Measurements from ENCODE around the gene MMS19. TPM values are rescaled to one million over a fixed set of nuclear protein-coding genes. Genes with fewer than 3 reads are reported as not detected.
A peak's percentile ranks its signal among the peaks of the same experiment; 100 is the strongest.

The MMS19 gene
- total and polyA plus RNA-seq, 10 donors, result 53.5 to 101 (median 60.6) TPM

DNA sequence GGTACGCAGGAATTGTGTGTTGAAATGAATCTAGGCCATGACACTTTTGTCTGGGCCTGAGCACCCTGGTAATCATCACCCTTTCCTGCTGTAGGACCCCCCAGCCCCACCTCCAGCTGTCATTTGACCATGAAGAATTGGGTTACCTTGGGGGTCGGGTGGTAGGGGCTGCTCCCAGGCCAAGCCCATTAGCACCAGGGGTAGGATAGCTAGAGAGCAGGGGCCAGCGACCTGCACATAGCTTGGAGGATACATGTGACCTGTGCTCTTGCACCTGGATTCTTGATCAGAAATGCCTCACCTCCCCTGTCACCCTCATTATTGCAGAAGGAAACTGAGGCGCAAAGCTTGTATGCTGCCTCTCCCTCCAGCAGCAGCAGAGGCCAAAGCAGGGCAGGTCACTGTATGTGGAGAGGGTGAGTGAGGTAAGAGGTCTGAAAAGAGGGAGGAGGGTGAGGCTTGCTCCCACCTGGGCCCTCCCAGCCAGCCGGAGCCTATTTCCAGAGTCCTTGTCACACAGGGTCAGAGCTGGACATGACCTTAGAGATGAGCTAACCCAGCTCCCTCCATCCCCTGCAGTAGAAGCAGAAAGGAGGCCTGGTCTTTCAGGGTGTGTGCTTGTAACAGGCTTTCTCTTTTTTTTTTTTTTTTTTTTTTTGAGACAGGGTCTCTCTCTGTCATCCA, 39.1 kb upstream of the MMS19 start:
- no peak overlapping the region for H3K4me3 ChIP-seq
- TF ChIP-seq, protein P1, sequence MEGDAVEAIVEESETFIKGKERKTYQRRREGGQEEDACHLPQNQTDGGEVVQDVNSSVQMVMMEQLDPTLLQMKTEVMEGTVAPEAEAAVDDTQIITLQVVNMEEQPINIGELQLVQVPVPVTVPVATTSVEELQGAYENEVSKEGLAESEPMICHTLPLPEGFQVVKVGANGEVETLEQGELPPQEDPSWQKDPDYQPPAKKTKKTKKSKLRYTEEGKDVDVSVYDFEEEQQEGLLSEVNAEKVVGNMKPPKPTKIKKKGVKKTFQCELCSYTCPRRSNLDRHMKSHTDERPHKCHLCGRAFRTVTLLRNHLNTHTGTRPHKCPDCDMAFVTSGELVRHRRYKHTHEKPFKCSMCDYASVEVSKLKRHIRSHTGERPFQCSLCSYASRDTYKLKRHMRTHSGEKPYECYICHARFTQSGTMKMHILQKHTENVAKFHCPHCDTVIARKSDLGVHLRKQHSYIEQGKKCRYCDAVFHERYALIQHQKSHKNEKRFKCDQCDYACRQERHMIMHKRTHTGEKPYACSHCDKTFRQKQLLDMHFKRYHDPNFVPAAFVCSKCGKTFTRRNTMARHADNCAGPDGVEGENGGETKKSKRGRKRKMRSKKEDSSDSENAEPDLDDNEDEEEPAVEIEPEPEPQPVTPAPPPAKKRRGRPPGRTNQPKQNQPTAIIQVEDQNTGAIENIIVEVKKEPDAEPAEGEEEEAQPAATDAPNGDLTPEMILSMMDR (IDR thresholded peaks at IDR 0.05 in 8 of 11, conservative IDR thresholded peaks at IDR 0.05 in 3 of 11), result no peak
- TF ChIP-seq POLR2A (IDR thresholded peaks at IDR 0.05) (no peak), POLR2AphosphoS5 (IDR thresholded peaks at IDR 0.05) (no peak)
- H3K27ac ChIP-seq, result no peak overlapping the region
- 86 to 98% (median 95%) methylated on average over 5 of the region's 5 CpGs for WGBS, 5 donors
- intact Hi-C loops (cut with DNase I; ENCODE audit: low total_unique reads), result no loop called here
- no peaks in the 10 kb centered on the region for H3K27me3 ChIP-seq (replicated peaks in 1 of 7)
- DNase-seq, result peak; percentile 42
- H3K4me1 ChIP-seq, result peaks cover 0 to 15% (median 5%) of the 10 kb centered on the region in 6 donors
- no peaks in the 10 kb centered on the region for H3K36me3 ChIP-seq
- no peaks in the 10 kb centered on the region for H3K9me3 ChIP-seq

DNA sequence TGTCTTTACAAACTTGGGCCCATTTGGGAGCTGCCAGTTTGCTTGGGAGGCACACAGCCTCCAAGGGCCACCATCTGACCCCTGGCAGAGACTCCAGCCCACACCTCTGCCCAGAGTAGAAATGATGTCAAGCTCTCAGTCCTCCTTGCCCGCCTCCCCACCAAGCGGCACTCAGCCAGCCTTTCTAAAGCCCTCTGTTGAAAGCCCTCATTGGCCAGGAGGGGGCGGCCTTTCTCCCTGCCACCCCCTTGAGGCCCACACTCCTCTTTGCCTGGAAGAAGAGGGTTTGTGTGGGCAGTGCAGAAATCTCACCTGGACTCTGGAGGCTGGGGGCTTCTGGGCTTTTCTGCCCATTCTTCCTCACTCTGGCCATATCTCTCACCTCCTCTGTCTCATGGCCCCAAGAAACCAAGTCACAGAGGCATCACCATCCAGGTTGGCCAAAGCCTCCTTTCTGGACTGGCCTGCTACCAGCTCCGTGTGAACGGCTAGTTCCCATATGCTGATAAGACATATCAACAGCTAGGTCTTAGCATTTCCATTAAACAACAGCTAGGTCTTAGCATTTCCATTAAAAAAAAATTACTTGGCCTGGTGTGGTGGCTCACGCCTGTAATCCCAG, 36.6 kb upstream of the MMS19 start:
- DNase-seq, result peak; percentile 66
- Histone ChIP-seq H3K36me3 (no peaks in the 10 kb centered on the region), H3K4me3 (no peak overlapping the region), H3K9me3 (no peaks in the 10 kb centered on the region), H3K4me1 (peaks cover 0 to 2% (median 0%) of the 10 kb centered on the region in 6 donors), H3K27me3 (replicated peaks in 1 of 7) (no peaks in the 10 kb centered on the region), H3K27ac (no peak overlapping the region)
- no peak for TF ChIP-seq POLR2A (IDR thresholded peaks at IDR 0.05)
- TF ChIP-seq, protein P1 (IDR thresholded peaks at IDR 0.05 in 8 of 11, conservative IDR thresholded peaks at IDR 0.05 in 3 of 11), result peak in 6 of 11 experiments; percentile 20 to 65 (median 50)
- 79 to 90% (median 85%) methylated on average over 6 of the region's 6 CpGs for WGBS, 5 donors
- intact Hi-C loops (cut with DNase I; ENCODE audit: low total_unique reads), result no loop called here

DNA sequence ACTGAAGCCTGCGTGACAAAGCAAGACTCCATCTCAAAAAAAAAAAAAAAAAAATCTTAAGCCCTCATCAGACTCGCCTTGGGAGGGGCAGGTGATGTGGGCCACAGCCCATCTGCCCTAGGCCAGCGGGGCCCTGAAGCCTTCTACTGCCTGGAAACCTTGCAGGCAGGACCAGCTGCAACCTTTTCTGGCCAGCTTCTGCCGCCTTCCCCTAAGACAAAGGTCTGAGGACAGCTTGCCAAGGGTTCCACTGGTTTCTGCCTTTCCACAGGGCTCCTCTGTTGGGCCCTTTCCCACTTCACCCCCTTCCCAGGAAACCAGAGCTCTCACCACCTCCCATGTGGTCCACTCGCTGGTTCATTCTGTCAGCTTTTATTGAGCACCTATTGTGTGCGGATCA, 35.7 kb upstream of the MMS19 start:
- TF ChIP-seq, protein P1 (IDR thresholded peaks at IDR 0.05 in 8 of 11, conservative IDR thresholded peaks at IDR 0.05 in 3 of 11), result no peak
- TF ChIP-seq POLR2AphosphoS5 (IDR thresholded peaks at IDR 0.05) (no peak), POLR2A (IDR thresholded peaks at IDR 0.05) (no peak)
- Histone ChIP-seq H3K36me3 (no peaks in the 10 kb centered on the region), H3K9me3 (no peaks in the 10 kb centered on the region), H3K27ac (no peak overlapping the region), H3K4me3 (no peak overlapping the region), H3K4me1 (no peaks in the 10 kb centered on the region), H3K27me3 (replicated peaks in 1 of 7) (no peaks in the 10 kb centered on the region)
- 79 to 91% (median 84%) methylated on average over 6 of the region's 6 CpGs for WGBS, 5 donors
- no peak for DNase-seq
- intact Hi-C loops (cut with DNase I; ENCODE audit: low total_unique reads), result no loop called here

DNA sequence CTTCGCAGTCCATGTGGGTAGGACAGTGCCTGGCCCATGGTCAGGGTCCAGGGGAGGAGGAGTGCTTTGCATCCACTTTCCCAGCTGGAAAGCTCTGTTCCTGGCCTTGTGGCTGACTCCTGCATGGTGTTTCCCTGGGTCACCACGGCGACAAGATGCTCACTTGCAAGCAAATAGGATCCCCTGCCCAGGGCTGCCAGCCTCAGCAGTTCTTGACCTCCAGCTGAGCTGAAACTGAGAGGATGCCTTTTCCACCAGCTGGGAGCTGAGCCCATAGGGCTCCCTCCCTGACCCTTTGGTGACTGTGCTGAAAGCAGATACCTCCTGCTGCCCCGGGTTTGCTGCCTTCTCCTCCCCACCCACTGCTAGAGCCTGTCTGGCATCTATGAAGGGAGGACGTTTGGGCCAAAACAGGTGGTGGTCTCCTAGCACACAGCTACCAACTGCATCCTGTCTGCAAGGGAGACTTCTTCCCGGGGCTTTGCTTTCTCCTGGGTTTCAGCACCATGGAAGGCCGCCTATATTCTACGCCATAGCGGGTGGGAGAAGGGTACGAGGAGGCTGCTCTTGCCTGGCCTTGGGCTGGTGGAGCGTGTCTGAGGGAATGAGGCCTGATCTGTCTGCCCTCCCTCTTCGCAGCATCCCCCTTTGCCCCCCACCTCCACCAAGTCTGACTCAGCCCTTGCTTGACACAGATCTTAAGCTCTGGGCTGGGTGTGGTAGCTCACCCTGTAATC, 34.9 kb upstream of the MMS19 start:
- no peak overlapping the region for H3K27ac ChIP-seq
- no peak for DNase-seq
- no peaks in the 10 kb centered on the region for H3K4me1 ChIP-seq
- no peak overlapping the region for H3K4me3 ChIP-seq
- H3K36me3 ChIP-seq, result no peaks in the 10 kb centered on the region
- TF ChIP-seq, protein P1 (IDR thresholded peaks at IDR 0.05 in 8 of 11, conservative IDR thresholded peaks at IDR 0.05 in 3 of 11), result no peak
- TF ChIP-seq POLR2A (IDR thresholded peaks at IDR 0.05), result no peak
- no peak for TF ChIP-seq POLR2AphosphoS5 (IDR thresholded peaks at IDR 0.05)
- no peaks in the 10 kb centered on the region for H3K9me3 ChIP-seq
- WGBS, 5 donors, result 79 to 87% (median 84%) methylated on average over 8 to 12 of the region's 12 CpGs
- intact Hi-C loops (cut with DNase I; ENCODE audit: low total_unique reads), result no loop called here
- no peaks in the 10 kb centered on the region for H3K27me3 ChIP-seq (replicated peaks in 1 of 7)
